ENCODE results near the gene PHF3.

The PHF3 gene

GRCh38 chr6:63649847-63650265 lies 14.3 kb downstream of the PHF3 start:
- no peak for DNase-seq

GRCh38 chr6:63652980-63653379 lies 17.4 kb downstream of the PHF3 start:
- no peak for DNase-seq

- DNase-seq = no peak
Measured at GRCh38 chr6:63660757-63661156, 25.2 kb downstream of the PHF3 start.

DNA sequence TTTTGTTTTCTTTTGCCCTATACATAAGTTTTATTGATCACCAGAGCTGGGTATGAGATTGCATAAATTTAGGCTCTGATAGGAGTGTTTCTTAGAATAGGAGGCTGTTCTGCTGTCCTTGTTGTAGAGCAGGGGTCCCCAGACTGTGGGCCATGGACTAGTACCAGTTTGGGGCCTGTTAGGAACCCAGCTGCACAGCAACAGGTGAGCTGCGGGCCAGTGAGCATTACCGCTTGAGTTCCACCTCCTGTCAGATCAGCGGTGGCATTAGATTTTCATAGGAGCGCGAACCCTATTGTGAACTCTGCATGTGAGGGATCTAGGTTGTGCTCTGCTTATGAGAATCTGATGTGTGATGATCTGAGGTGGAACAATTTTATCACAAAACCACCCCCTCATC lies 26.2 kb downstream of the PHF3 start:
- DNase-seq = no peak

DNA sequence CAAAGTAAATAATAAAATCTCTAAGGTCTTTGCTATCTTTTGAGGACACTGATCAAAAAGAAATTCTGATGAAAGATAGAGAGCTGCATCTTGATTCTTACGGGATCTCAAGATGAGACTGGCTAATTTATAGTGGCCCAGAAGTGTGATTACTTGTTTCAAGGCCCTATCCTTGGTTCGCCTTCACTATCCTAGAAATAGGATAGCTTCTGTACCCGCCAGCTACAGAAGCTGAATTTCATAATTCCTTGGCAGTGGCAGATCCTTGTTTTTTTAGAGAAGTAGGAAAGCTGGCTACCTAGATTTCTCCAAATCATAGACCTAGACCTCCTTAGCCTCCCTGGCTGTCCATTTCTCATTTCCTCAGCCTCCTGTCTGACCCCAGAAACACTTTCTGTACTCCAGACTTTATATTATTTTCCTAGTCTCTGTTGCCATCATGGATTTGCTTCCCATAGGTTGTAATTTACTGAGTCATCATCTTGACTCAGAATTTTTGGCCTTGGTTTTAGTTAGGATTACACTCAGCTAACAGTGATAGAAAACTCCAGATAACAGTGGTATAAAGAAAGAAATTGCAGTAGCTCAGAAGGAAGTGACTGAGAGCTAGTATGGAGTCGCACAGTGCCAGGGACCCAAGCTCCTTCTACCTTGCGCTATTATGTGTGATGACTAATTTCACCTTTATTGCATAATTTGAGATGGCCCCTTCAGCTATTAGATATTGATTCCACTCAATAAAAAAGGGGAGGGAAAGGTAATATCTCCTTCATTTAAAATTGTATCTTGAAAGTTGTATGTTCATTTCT lies 27.7 kb downstream of the PHF3 start:
- no peak for DNase-seq

DNA sequence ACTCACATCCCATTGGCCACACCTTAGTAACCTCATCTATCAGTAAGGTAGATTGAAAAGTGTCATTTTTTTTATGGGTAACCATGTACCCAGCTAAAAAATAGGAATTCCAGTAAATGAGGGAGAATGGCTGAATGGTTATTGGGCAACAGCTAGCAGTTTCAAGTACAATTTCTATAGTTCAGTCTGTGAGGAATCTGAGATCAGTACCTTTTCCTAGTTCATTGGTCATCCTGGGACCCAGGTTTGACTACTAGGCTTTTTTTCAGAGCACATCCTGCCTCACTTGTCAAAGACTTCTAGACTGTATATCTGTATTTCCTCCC lies 28.3 kb downstream of the PHF3 start:
- DNase-seq = no peak

- DNase-seq = no peak
Measured at GRCh38 chr6:63671098-63671754, 35.6 kb downstream of the PHF3 start.

GRCh38 chr6:63672582-63673129 lies 37.1 kb downstream of the PHF3 start:
- DNase-seq = no peak

DNA sequence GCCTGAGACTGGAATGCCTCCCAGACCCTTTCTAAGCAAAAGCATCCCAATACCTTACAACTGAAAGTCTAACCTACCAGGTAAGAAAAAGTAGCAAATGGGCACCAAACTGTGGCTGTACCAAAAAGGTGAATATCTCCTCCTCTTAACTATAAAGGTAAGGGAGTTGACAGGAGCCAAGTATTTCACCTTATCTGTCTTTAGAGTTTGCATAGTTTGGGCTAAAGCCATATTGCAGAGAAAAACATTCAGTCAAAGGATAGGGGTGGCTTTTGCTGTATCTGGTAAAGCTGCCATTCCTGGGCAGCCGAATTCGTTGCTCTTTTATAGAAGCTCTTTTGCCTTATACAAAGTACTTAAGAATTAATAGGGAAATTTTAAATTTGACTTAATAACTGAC lies 38.1 kb downstream of the PHF3 start:
- no peak for DNase-seq

GRCh38 chr6:63674635-63675034 lies 39.0 kb downstream of the PHF3 start:
- DNase-seq = no peak

DNA sequence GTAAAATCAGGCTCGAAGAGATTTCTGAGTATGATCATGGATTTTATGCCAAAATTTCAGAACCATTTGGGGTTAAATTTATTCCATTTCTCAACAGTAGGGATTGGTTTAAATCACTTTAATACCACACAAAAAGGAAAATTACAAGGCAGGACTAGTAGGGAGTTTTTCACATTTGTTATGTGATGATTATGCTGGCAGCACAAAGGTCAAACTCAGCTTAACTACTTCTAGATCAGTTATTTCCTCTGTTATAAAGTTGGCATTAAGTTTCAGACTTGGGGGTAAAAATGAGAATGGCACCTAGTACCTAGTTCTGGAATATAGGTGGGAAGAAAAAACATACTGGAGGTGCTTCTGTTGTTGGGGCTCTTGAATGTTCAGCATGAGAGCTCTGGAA lies 39.5 kb downstream of the PHF3 start:
- no peak for DNase-seq

DNA sequence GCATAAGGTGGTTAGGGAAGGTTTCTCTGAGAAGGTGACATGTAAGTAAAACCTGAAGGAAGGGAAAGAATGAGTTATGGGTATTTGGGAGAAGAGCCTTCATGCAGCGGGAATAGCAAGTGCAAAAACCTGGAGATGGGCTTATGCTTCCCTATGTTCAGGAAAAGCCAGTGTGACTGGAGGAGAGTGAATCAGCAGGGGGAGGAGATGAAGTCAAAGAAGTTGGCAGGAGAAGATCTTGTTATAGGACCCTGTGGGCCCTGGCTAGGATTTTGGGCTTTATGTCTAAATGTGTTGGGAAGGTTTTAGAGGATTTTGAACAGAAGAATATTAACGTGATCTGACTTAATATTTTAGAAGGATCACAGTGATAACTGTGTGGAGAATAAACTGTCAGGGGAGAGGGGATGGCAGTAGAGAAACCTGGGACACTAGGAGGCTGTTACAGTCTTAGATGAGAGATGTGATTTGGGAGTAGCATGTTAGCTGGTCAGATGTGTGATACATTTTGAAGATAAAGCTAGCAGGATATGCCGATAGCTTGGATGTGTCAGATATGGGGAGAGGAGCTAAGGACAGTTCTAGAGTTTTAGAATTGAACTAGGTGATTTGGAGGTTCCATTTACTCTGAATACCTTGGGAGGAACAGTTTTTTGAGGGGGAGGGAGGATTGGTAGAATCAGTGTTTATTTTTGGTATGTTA lies 41.0 kb downstream of the PHF3 start:
- DNase-seq = no peak

DNA sequence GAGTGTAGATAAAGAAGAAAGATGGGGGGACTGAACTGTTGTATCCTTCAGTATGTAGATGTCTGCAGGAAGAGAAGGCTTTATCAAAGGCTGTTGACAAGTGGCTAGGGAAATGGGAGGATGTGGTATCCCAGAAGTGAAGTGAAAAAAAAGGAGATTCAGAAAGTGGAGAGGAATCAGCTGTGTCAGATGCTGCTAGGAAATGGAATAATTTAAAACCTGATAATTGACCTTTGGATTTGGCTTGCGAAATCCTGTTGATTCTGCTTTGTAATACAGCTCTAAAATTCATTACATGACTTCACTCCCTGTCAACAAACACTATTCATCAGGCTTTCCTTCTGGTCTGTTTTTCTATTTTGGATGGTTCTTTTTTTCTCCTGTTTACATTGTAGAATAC lies 41.7 kb downstream of the PHF3 start:
- no peak for DNase-seq

DNA sequence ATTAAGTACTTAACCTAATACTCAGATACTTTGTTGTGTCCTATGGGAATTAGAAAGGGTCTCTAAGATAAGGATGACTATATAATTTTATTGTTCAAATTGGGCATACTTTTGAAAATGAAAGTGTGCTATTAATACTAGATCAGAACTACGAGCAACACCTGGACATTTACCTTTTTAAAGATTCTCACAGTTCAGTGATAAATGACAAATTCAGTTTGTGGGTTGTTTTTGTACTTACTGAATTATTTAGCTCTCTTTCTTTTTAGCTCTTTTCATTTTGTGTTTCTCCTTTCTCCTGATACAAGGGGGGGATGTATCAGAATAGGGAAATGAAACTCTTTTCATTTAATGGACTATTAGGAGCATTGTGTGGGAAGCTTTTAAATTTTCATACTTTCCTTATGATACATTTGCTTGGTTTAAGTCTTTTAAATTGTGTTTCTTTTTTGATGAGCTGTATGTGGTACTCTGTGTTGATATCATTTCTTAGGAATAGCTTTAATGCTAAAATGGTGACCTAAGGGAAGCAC lies 47.5 kb downstream of the PHF3 start:
- DNase-seq = no peak

GRCh38 chr6:63685446-63686379 lies 50.1 kb downstream of the PHF3 start:
- no peak for DNase-seq

DNA sequence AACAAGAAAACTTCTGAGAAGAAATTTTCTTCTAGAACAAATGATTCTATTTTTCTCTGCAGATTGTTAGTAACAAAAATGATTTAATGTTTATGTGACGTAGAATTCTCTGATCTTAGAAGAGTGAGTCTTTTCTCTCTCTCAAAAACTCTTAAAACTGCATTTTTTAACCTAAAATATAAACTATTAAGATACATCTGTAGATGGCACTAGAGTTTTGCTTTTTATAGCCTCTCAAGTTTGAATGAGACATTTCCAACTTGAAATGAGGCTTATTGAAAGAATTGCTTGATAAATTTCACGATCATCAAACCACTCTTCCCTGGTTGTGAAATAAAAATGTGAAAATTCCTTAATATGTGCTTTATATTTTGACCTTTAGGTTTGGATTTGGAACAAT lies 53.8 kb downstream of the PHF3 start:
- DNase-seq = no peak

DNA sequence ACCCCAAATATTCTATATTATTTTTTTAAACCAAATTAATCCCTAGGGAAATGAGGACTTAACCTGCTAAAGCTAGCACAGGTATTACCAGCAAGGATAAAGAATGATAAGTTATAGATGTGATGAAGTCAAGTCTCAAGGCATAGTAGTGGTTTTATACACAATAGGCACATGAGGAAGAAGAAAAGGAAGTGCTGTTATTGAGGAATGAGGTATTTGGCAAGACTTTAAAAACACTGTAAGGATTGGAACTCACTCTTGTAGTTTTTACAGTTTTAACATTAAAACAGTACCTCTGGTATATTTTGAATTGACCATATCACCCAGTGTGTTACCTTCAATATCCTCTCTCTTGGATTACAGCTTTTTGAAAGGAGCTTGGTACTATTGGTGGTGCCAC lies 54.6 kb downstream of the PHF3 start:
- DNase-seq = no peak

- no peak for DNase-seq
Measured at GRCh38 chr6:63705707-63706106, 70.1 kb downstream of the PHF3 start.

GRCh38 chr6:63706630-63707029 lies 71.0 kb downstream of the PHF3 start:
- DNase-seq = no peak

GRCh38 chr6:63708631-63709030 lies 73.0 kb downstream of the PHF3 start:
- no peak for DNase-seq

- DNase-seq = no peak
Measured at GRCh38 chr6:63709148-63709547, 73.5 kb downstream of the PHF3 start.

DNA sequence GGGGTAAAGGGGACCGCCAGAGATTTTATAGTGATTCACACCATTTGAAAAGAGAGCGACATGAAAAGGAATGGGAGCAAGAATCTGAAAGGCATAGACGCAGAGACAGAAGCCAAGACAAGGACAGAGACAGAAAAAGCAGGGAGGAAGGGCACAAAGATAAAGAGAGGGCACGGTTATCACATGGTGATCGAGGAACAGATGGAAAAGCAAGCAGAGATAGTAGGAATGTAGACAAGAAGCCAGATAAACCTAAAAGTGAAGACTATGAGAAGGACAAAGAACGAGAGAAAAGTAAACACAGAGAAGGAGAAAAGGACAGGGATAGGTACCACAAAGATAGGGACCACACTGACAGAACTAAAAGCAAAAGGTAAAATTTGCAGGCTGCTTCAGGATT lies 77.7 kb downstream of the PHF3 start:
- no peak for DNase-seq

All from T-helper 9 cell (primary cell).